Measurements from ENCODE around the gene TOM1L2. TPM values are rescaled to one million over a fixed set of nuclear protein-coding genes. Genes with fewer than 3 reads are reported as not detected.

TOM1L2 gene
- total and polyA plus RNA-seq, 2 experiments from 2014 or later = 25.5 to 31.0 TPM

DNA sequence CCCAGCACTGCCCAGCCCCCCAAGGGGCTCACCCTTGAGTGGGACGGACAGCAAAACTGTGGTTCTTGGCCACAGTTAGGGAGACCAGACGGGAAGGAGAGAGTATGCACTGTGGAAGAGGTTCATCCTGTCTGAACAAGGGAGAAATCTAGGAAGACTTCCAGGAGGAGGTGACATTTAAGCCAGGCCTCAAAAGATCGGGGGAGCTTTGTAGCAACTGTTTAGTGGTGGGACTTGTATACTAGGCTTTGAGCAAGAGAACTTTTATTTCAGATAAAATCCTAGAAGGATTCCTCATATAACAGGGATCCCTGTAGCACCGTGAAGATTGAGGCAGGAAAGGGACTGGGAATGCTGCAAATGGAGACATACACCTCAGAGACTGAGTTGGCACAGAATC, 166.2 kb downstream of the TOM1L2 start:
- H3K27me3 ChIP-seq (replicated peaks; ENCODE audit: insufficient read depth) = no peaks in the 10 kb centered on the region
- no peak overlapping the region for H3K4me3 ChIP-seq
- H3K4me2 ChIP-seq (ENCODE audit: unreplicated experiment) = no peak overlapping the region
- 81 to 83% methylated on average over 4 of the region's 4 CpGs for WGBS, 2 experiments (ENCODE audit: low coverage in 1 of 2, low lambda C conversion rate in 2 of 2, missing lambda C conversion rate in 2 of 2)
- no peaks in the 10 kb centered on the region for H3K9me2 ChIP-seq (ENCODE audit: insufficient read depth)
- TF ChIP-seq EZH2 (IDR thresholded peaks at IDR 0.05; ENCODE audit: insufficient read depth, poor library complexity, severe bottlenecking) (no peak), EZH2phosphoT487 (IDR thresholded peaks at IDR 0.05; ENCODE audit: insufficient read depth, low read depth) (no peak)
- H3K36me3 ChIP-seq (ENCODE audit: low read depth) = no peaks in the 10 kb centered on the region
- no peak for DNase-seq
- H3F3A ChIP-seq (ENCODE audit: insufficient read depth) = no peaks in the 10 kb centered on the region; the same call in 1 of the 2 replicates
- in situ Hi-C loops (cut with MboI) = no loop called here
- H3K79me2 ChIP-seq (ENCODE audit: insufficient read depth) = no peaks in the 10 kb centered on the region
- no peaks in the 10 kb centered on the region for H3K9me3 ChIP-seq (ENCODE audit: low read depth)
- no peak overlapping the region for H3K9ac ChIP-seq
- no peak overlapping the region for H2AFZ ChIP-seq
- H3K27ac ChIP-seq = no peak overlapping the region
- H4K20me1 ChIP-seq (ENCODE audit: insufficient read depth) = no peaks in the 10 kb centered on the region
- H3K4me1 ChIP-seq (ENCODE audit: insufficient read depth) = no peaks in the 10 kb centered on the region

DNA sequence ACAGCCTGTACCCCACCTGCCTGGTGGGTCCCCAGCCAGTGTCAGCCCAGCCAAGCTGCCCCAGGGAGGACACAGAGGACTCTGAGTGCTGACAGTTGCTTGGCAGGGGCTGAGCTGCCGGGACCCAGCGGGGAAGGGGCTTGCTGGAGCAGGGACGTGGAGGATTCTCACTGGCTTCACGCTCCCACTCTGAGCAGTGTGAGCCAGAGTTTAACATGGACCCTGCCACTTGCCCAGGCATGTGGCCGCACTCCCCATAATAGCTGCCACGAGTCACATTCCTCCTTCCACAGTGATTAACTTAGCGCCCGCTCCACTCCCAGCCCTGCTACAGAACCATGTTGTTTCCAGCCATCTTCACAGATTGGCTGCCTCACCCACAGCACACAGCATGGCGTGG, 166.6 kb downstream of the TOM1L2 start:
- no peaks in the 10 kb centered on the region for H4K20me1 ChIP-seq (ENCODE audit: insufficient read depth)
- no peaks in the 10 kb centered on the region for H3K36me3 ChIP-seq (ENCODE audit: low read depth)
- DNase-seq = peak; percentile 31
- H3K9ac ChIP-seq = no peak overlapping the region
- H3F3A ChIP-seq (ENCODE audit: insufficient read depth) = no peaks in the 10 kb centered on the region; the same call in 1 of the 2 replicates
- no peak overlapping the region for H3K4me2 ChIP-seq (ENCODE audit: unreplicated experiment)
- in situ Hi-C loops (cut with MboI) = no loop called here
- no peak for TF ChIP-seq EZH2 (IDR thresholded peaks at IDR 0.05; ENCODE audit: insufficient read depth, poor library complexity, severe bottlenecking)
- TF ChIP-seq EZH2phosphoT487 (IDR thresholded peaks at IDR 0.05; ENCODE audit: insufficient read depth, low read depth) = no peak
- no peaks in the 10 kb centered on the region for H3K27me3 ChIP-seq (replicated peaks; ENCODE audit: insufficient read depth)
- no peaks in the 10 kb centered on the region for H3K9me2 ChIP-seq (ENCODE audit: insufficient read depth)
- H3K4me3 ChIP-seq = no peak overlapping the region
- H3K27ac ChIP-seq = no peak overlapping the region
- no peaks in the 10 kb centered on the region for H3K4me1 ChIP-seq (ENCODE audit: insufficient read depth)
- H2AFZ ChIP-seq = no peak overlapping the region
- H3K79me2 ChIP-seq (ENCODE audit: insufficient read depth) = no peaks in the 10 kb centered on the region
- WGBS, 2 experiments (ENCODE audit: low coverage in 1 of 2, low lambda C conversion rate in 2 of 2, missing lambda C conversion rate in 2 of 2) = 58 to 62% methylated on average over 9 of the region's 9 CpGs
- no peaks in the 10 kb centered on the region for H3K9me3 ChIP-seq (ENCODE audit: low read depth)

DNA sequence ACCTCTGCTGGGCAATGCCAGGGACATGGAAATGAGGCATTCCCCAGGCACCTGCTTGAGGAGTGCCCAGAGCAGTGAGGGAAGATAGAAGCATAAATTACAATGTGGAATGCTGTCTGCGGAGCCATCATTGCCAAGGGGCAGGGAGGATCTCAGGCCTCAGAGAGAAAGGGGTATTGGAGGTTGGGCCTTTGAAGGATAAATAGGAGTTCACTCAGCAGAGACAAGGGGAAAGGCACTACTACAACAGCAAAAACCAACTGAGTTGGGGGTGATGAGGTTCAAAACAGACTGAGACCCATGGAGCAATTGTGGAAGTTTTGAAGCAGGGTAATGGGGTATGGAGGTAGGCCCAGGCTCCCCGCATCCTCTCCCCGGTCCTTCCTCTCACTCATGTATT, 168.2 kb downstream of the TOM1L2 start:
- Histone ChIP-seq H3K9me2 (ENCODE audit: insufficient read depth) (no peaks in the 10 kb centered on the region), H3K27ac (no peak overlapping the region), H3K27me3 (replicated peaks; ENCODE audit: insufficient read depth) (no peaks in the 10 kb centered on the region), H3K4me1 (ENCODE audit: insufficient read depth) (no peaks in the 10 kb centered on the region), H3K4me2 (ENCODE audit: unreplicated experiment) (no peak overlapping the region), H3F3A (ENCODE audit: insufficient read depth) (no peaks in the 10 kb centered on the region; the same call in 1 of the 2 replicates), H3K36me3 (ENCODE audit: low read depth) (no peaks in the 10 kb centered on the region), H4K20me1 (ENCODE audit: insufficient read depth) (no peaks in the 10 kb centered on the region), H3K9ac (no peak overlapping the region), H2AFZ (no peak overlapping the region), H3K9me3 (ENCODE audit: low read depth) (no peaks in the 10 kb centered on the region), H3K79me2 (ENCODE audit: insufficient read depth) (no peaks in the 10 kb centered on the region), H3K4me3 (no peak overlapping the region)
- TF ChIP-seq EZH2phosphoT487 (IDR thresholded peaks at IDR 0.05; ENCODE audit: insufficient read depth, low read depth) = no peak
- no peak for TF ChIP-seq EZH2 (IDR thresholded peaks at IDR 0.05; ENCODE audit: insufficient read depth, poor library complexity, severe bottlenecking)
- in situ Hi-C loops (cut with MboI) = no loop called here
- WGBS, 2 experiments (ENCODE audit: low coverage in 1 of 2, low lambda C conversion rate in 2 of 2, missing lambda C conversion rate in 2 of 2) = 89 to 100% methylated on average over 3 of the region's 3 CpGs
- DNase-seq = no peak

DNA sequence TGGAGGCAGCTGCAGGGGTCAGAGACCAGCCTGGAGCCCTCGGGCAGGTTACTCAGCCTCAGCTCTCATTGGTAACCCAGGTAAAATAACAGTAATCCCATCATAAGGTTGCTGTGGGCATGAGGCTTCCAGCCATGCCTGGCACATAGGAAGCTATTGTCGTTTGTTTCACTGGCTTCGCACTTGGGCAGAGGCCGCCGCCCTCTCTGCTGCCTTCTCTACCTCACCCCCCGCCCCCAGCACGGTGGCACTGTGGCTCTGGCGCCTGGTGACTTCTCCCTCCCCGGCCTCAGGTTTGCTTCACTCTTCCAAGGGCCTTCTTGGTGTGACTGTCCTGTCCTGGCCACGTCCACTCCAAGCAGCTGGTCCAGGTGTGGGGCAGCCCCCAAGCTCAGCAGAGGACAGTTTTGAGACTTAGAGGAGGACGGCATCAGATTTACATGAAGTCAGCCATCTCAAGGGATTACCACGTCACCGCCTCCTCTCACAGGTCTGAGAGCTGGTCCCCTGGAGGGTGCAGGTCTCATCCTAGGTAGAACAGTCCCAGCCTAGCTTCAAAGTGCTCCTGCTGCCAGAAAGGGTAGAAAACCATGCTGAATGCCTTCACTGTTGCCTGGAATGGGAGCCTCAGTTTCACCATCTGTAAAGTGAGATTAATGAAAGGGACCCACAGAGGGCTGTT, 170.3 kb downstream of the TOM1L2 start:
- TF ChIP-seq EZH2 (IDR thresholded peaks at IDR 0.05; ENCODE audit: insufficient read depth, poor library complexity, severe bottlenecking) (no peak), EZH2phosphoT487 (IDR thresholded peaks at IDR 0.05; ENCODE audit: insufficient read depth, low read depth) (no peak)
- no peak overlapping the region for H3K4me2 ChIP-seq (ENCODE audit: unreplicated experiment)
- no peak overlapping the region for H3K9ac ChIP-seq
- no peak overlapping the region for H3K27ac ChIP-seq
- H3K4me3 ChIP-seq = no peak overlapping the region
- DNase-seq = no peak
- no peaks in the 10 kb centered on the region for H4K20me1 ChIP-seq (ENCODE audit: insufficient read depth)
- H2AFZ ChIP-seq = no peak overlapping the region
- H3K4me1 ChIP-seq (ENCODE audit: insufficient read depth) = no peaks in the 10 kb centered on the region
- no peaks in the 10 kb centered on the region for H3K36me3 ChIP-seq (ENCODE audit: low read depth)
- no peaks in the 10 kb centered on the region for H3K79me2 ChIP-seq (ENCODE audit: insufficient read depth)
- no peaks in the 10 kb centered on the region for H3K9me3 ChIP-seq (ENCODE audit: low read depth)
- H3K27me3 ChIP-seq (replicated peaks; ENCODE audit: insufficient read depth) = no peaks in the 10 kb centered on the region
- in situ Hi-C loops (cut with MboI) = no loop called here
- no peaks in the 10 kb centered on the region for H3F3A ChIP-seq (ENCODE audit: insufficient read depth)
- no peaks in the 10 kb centered on the region for H3K9me2 ChIP-seq (ENCODE audit: insufficient read depth)
- 86 to 88% methylated on average over 12 to 13 of the region's 13 CpGs for WGBS, 2 experiments (ENCODE audit: low coverage in 1 of 2, low lambda C conversion rate in 2 of 2, missing lambda C conversion rate in 2 of 2)
